ENCODE results near the gene CELA1. TPM values are rescaled to one million over a fixed set of nuclear protein-coding genes. Genes with fewer than 3 reads are reported as not detected.

Gene CELA1
- total and polyA plus RNA-seq, 8 donors = not detected

DNA sequence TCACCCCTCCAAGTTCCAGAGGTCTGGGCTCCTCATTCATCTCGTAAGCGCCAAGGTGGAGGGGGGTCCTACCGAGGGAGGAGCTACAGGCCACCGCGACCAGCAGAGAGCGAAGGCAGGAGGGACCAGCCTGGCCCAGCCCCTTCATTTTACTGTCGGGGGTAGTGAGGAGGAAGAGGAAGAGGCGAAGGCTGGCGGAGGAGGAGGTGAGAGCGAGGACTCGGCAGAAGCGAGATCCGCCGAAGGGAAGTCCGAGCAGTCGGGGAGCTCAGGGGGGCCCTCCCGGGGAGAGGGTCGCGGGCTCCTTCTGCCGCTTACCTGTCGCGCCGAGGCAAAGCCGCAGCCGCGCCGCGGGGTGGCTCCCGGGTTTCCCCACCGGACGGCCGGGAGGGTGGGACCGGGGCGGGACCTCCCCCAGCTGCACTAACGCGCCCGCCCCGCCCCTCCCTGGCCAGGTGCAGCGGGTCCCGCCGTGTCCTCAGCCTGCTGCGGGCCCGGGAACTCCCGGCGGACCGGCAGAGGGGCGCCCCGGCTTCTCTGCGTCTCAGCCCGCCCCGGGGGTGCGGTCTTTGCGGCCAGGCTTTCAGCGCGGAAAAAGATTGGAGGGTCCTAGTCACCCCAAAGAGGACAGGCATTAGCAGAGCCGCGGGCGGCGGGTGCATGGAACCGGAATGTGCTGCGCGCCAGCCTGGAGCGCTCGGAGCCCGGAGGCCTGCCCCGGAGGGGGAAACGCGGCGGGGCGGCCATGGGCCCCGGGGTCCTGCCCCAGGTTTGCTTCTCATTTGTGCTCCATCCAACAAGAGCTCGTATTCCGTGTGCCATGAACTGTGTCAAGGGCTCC, 45.0 kb upstream of the CELA1 start, which contains the start of gene GALNT6:
Gene GALNT6, minus strand, starts transcription at position 124 of the 841 bp plus-strand sequence. CDS start 11,625 bp downstream, outside the sequence.
- H3K4me3 ChIP-seq = peak within 1 kb of the TSS; percentile 52 to 89 (median 70)
- H3K9me3 ChIP-seq = no peaks in the 10 kb centered on the region
- TF ChIP-seq, protein P1, sequence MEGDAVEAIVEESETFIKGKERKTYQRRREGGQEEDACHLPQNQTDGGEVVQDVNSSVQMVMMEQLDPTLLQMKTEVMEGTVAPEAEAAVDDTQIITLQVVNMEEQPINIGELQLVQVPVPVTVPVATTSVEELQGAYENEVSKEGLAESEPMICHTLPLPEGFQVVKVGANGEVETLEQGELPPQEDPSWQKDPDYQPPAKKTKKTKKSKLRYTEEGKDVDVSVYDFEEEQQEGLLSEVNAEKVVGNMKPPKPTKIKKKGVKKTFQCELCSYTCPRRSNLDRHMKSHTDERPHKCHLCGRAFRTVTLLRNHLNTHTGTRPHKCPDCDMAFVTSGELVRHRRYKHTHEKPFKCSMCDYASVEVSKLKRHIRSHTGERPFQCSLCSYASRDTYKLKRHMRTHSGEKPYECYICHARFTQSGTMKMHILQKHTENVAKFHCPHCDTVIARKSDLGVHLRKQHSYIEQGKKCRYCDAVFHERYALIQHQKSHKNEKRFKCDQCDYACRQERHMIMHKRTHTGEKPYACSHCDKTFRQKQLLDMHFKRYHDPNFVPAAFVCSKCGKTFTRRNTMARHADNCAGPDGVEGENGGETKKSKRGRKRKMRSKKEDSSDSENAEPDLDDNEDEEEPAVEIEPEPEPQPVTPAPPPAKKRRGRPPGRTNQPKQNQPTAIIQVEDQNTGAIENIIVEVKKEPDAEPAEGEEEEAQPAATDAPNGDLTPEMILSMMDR (IDR thresholded peaks at IDR 0.05) = no peak
- ATAC-seq (peak; percentile 91 to 92 (median 92)), DNase-seq (peak; percentile 71 to 92 (median 82)), FAIRE-seq (no peak)
- 1% methylated on average over 64 to 73 of the region's 73 CpGs for WGBS, 2 donors
- intact Hi-C loops (cut with DNase I) = no loop called here
- H3K27me3 ChIP-seq = no peaks in the 10 kb centered on the region
- no peaks in the 10 kb centered on the region for H3K4me1 ChIP-seq
- H3K36me3 ChIP-seq = no peaks in the 10 kb centered on the region
- peak within 1 kb of the TSS; percentile 22 to 67 (median 40) for H3K27ac ChIP-seq

DNA sequence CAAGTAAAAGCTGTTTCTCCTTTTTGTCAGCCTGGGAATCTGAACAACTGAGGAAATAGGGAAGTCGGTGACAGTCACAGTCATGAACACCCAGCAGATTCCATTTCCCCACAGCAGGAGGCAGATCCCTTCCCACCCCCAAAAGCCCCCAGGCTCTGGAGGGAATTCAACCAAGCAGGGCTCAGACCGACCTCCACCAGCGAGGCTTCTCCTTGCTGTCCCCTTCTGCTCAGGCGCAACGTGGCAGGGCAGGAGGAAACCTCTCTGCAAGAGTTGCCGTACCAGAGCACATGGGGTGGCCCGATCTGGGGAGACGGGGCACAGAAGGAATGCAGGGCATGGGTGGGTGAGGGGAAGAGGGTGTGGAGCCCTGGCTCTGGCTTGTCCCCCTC, 44.4 kb upstream of the CELA1 start:
- TF ChIP-seq, protein P1 (IDR thresholded peaks at IDR 0.05) = no peak
- no peaks in the 10 kb centered on the region for H3K27me3 ChIP-seq
- intact Hi-C loops (cut with DNase I) = no loop called here
- peak; percentile 25 to 76 (median 48) for DNase-seq
- H3K4me3 ChIP-seq = peak overlapping the region; percentile 52 to 89 (median 70)
- WGBS, 2 donors = 8 to 15% methylated on average over 8 of the region's 8 CpGs
- no peaks in the 10 kb centered on the region for H3K4me1 ChIP-seq
- H3K9me3 ChIP-seq = no peaks in the 10 kb centered on the region
- peak; percentile 43 to 46 (median 44) for ATAC-seq
- FAIRE-seq = no peak
- peak overlapping the region; percentile 22 to 67 (median 40) for H3K27ac ChIP-seq
- H3K36me3 ChIP-seq = no peaks in the 10 kb centered on the region

DNA sequence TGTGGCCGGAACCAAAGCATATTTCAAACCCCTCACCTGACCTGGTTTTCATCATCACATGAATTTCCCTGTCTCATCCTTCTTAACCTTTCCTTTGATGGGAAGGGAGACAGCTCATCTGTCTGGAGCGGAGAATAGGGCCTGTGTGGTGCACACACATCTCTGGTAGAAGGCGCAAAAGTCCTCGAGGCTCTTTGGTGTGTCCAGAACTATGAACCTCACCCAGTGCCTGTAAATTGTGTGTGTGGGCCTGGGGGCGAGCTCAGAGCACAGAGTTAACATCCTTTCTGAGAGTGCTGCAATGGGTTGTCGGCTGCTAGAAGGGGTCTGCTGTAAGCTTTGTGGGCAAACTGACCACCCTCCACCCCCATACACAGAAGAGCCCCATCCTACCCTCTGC, 44.0 kb upstream of the CELA1 start:
- ATAC-seq = no peak
- intact Hi-C loops (cut with DNase I) = no loop called here
- H3K36me3 ChIP-seq = no peaks in the 10 kb centered on the region
- H3K27me3 ChIP-seq = no peaks in the 10 kb centered on the region
- no peak for FAIRE-seq
- DNase-seq = no peak
- H3K27ac ChIP-seq = peak overlapping the region in 1 of 4 donors; percentile 67
- no peaks in the 10 kb centered on the region for H3K9me3 ChIP-seq
- TF ChIP-seq, protein P1 (IDR thresholded peaks at IDR 0.05) = no peak
- H3K4me3 ChIP-seq = peak overlapping the region in 2 of 4 donors; percentile 62 to 78
- 77 to 87% methylated on average over 6 of the region's 6 CpGs for WGBS, 2 donors
- H3K4me1 ChIP-seq = no peaks in the 10 kb centered on the region

DNA sequence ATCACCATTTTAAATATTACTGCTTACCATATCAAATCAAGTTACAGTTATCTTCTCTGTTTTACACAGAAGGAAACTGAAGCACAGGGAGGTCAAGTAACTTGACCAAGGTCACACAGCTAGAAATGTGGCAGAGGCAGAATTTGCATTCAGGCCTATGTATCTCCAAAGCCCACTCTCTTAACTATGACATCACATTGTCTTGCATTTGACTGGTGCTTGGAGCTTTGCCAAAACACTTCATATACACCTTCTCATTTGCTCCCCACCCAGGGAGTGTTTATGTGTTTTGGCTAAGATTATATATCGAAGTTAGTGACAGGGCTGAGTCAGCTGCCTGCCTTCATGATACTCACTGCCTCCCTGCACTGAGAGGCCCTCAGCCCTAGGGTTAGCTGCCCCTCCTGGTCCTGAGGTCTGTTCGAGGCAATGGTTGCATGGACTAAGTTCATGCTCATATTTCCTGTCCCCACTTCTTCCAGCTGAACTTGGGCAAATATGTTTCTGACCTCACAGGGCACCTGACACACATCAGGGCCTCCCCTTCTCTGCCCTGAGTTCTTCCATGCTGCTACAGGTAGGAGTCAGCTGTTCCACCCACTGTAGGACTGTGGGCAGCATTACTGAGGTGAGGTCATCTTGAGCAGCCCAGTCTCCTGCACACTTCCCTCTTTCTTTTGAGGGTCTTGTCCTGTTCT, 43.0 kb upstream of the CELA1 start:
- H3K36me3 ChIP-seq = no peaks in the 10 kb centered on the region
- intact Hi-C loops (cut with DNase I) = no loop called here
- TF ChIP-seq, protein P1 (IDR thresholded peaks at IDR 0.05) = no peak
- H3K27ac ChIP-seq = no peak overlapping the region
- no peaks in the 10 kb centered on the region for H3K9me3 ChIP-seq
- H3K4me1 ChIP-seq = no peaks in the 10 kb centered on the region
- DNase-seq (no peak), ATAC-seq (no peak), FAIRE-seq (no peak)
- H3K4me3 ChIP-seq = no peak overlapping the region
- H3K27me3 ChIP-seq = no peaks in the 10 kb centered on the region
- WGBS, 2 donors = 80 to 86% methylated on average over 2 of the region's 2 CpGs

Data from pancreas (tissue), 10 donors.